Subcutaneous adipose tissue (tissue), 4 donors: ENCODE measurements around the gene ANXA11. TPM values are rescaled to one million over a fixed set of nuclear protein-coding genes. Genes with fewer than 3 reads are reported as not detected.

Experiments
- CTCF ChIP-seq: fragments of 450-650 bp; IDR thresholded peaks from one replicate; pipeline ENCODE4 v1.5.1; 2016; ENCODE audit warnings: low read depth, mild to moderate bottlenecking, control low read depth, antibody characterized with exemption, moderate library complexity
- total RNA-seq, 4 donors: library from RNA; depleted of rRNA; stranded (reverse); fragments of >200 nt; gene quantifications; one replicate each; pipeline ENCODE4 v1.1.0, GENCODE V29; 2016

Gene ANXA11
- total RNA-seq, 4 donors from 2014 or later, result 119 to 171 (median 140) TPM

GRCh38 chr10:80166581-80167470, 38.5 kb downstream of the ANXA11 start:
- no peak for TF ChIP-seq CTCF

GRCh38 chr10:80165173-80165572, 40.2 kb downstream of the ANXA11 start:
- TF ChIP-seq CTCF, result no peak

- TF ChIP-seq CTCF, result no peak
These were observed 40.7 kb downstream of the ANXA11 start for GRCh38 chr10:80164596-80164995.

- TF ChIP-seq CTCF, result no peak
These were observed 41.5 kb downstream of the ANXA11 start for GRCh38 chr10:80163741-80164341.

GRCh38 chr10:80161321-80162083, 43.8 kb downstream of the ANXA11 start:
- TF ChIP-seq CTCF, result no peak

GRCh38 chr10:80160361-80161320, 44.7 kb downstream of the ANXA11 start:
- no peak for TF ChIP-seq CTCF
